ENCODE measurements around the gene DGCR6L.
"Not testable (repeated sequence)": the region's sequence is repeated elsewhere in the genome, so short reads cannot be mapped to it uniquely, and the experiment has no call there.

DGCR6L gene

DNA sequence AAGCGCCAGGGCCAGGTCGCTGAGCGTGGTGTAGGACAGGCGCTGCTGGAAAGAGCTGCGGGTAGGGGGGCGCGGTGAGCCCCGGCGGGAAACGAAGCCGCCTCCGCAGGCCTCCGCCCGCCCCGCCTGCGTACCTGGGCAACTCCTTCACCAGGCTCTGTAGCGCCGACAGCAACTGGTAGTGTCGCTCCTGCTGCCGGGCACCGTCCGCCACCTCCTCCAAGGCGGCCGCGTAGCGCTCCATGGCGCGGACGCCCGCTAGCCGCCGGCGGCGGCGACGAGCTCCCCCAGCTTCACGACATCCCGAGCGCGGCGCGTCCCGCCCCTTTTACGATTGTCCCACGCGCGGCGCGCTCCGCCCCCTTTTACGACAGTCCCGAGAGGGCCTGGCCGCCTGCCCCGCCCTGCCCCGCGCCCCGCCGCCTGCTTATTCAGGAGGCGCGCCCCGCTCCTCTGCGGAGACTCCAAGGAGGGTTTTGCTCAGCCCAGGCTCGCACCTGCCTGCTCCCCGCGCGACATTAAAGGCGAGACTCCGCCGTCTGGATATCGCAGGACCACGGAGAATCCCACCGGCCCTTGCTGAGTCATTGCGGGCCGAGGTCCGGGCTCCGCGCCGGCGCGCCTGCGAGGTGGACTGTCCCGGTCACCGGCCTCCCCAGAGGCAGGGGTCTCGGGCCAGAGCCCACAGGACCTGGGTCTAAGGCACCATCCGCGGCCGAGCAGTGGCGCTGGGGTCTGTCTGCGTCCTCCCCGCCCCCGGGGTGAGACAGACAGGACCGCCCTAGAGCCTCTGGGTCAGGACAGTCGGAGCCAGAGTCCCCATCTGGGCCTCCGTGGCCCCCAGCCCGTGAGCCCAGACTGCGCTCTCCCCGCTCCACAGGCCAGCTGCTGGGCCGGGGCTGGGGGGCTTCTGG lies at the start of gene DGCR6L:
DGCR6L (minus strand) TSS at position 316 of the 914 bp plus-strand sequence; CDS start at position 244, 72 bp downstream.
- DNase-seq = peak; percentile 98

DNA sequence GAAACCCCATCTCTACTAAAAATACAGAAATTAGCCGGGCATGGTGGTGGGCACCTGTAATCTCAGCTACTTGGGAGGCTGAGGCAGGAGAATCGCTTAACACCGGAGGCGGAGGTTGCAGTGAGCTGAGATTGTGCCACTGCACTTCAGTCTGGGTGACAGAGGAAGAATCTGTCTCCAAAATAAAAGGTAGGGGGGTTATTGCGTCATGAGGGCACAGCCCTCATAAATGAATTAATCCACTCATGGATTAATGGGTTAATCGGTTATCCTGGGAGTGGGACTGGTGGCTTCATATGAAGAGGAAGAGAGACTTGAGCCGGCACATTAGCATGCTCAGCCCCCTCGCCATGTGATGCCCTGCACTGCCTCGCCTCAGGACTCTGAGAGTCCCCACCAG lies 49.0 kb upstream of the DGCR6L start:
- DNase-seq = not testable (repeated sequence)

DNA sequence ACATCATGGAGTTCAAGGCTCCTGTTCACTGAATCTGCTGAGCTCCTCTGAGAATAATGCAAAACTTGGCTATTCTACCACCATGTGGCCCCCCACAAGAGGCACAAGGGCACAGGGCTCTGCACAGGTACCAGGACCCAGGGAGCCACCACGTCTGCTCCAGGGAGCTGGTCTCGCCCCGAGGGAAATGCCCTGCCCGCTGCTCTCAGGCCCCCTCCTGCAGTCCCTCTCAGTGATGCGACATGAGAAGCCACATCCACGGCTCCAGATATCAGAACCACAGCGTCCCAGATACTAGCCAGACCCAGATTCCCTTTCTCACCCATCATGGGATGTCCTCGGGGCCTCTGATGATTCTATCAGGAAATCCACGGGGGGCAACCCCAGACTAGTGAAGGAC lies 47.0 kb upstream of the DGCR6L start:
- DNase-seq = not testable (repeated sequence)

DNA sequence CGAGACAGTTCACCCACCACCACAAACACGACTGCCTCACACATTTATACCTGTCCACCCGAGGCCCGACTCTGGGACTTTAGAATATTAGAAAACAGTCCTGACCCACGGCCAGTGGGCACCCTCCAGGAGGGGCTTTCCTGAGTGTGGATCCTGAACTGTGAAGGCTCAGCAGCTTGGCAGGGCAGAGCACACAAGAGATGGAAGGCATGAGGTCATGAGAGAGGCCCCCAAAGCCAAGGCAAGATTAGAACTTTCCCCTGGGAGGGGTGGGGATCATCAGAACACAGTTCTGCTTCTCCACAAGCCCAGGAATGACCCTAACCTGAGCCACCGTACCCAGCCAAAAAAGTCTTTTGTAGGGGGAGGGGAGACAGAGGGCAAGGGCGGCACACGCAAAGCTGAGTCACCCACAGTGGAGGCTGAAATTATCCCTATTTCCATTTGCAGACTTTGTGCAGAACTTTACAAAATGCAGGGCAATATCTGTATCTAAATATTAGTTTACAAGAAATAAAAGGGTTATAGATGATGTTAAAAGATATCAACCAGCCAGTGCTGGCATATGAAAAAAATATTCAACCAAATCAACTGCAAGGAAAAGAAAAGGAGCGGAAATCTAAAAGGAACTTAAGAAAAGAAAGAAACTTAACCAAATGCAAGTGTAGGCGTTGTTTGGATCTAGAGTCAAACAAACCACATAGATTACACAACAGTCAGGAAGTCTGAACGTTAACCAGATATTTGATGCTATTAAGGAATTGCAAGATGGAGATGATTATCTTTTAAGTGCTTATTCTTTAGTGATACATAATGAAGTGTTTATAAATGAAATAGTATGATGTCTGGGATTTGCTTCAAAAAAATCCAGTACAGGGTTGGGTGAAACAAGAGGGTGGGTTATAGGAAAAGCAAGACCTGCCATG lies 44.7 kb upstream of the DGCR6L start:
- not testable (repeated sequence) for DNase-seq

DNA sequence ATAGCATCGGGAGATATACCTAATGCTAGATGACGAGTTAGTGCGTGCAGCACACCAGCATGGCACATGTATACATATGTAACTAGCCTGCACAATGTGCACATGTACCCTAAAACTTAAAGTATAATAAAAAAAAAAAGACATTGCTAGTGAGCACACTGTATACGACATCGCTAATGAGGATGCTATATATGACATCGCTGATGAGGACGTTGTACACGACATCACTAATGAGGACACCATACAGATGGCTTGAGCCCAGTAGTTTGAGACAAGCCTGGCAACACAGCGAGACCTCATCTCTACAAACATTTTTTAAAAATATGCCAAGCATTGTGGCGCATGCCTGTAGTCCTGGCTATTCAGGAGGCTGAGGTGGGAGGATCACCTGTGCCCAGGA lies 42.5 kb upstream of the DGCR6L start:
- not testable (repeated sequence) for DNase-seq

DNA sequence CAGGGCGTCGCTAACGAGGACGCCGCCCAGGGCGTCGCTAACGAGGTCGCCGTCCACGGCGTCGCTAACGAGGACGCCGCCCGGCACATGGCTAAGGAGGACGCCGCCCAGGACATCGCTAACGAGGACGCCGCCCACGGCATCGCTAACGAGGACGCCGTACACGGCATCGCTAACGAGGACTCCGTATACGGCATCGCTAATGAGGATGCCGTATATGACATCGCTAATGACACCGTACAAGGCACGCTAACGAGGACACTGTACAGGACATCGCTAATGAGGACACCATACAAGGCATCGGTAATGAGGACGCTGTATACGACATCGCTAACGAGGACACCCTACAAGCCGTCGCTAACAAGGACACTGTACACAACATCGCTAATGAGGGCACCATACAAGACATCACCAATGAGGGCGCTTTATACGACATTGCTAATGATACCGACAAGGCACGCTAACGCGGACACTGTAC lies 41.9 kb upstream of the DGCR6L start:
- not testable (repeated sequence) for DNase-seq

DNA sequence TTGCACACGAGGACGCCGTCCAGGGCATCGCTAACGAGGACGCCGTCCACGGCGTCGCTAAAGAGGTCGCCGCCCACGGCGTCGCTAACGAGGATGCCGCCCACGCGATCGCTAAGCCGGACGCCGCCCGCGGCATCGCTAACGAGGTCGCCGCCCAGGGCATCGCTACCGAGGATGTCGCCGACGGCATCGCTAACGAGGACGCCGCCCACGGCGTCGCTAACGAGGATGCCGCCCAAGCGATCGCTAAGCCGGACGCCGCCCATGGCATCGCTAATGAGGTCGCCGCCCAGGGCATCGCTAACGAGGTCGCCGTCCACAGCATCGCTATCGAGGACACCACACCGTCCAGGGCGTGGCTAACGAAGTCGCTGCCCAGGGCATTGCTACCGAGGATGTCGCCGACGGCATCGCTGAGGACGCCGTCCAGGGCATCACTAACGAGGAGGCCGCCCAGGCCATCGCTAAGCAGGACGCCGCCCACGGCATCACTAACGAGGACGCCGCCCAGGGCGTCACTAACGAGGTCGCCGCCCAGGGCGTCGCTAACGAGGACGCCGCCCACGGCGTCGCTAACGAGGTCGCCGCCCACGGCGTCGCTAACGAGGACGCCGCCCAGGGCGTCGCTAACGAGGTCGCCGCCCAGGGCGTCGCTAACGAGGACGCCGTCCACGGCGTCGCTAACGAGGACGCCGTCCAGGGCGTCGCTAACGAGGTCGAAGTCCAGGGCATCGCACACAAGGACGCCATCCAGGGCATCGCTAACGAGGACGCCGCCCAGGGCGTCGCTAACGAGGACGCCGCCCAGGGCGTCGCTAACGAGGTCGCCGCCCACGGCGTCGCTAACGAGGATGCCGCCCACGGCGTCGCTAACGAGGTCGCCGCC lies 41.2 kb upstream of the DGCR6L start:
- not testable (repeated sequence) for DNase-seq

DNA sequence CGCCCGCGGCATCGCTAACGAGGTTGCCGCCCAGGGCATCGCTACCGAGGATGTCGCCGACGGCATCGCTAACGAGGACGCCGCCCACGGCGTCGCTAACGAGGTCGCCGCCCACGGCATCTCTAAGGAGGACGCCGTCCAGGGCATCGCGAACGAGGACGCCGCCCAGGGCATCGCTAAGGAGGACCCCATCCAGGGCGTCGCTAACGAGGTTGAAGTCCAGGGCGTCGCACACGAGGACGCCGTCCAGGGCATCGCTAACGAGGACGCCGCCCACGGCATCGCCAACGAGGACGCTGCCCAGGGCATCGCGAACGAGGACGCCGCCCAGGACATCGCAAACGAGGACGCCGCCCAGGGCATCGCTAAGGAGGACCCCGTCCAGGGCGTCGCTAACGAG lies 40.4 kb upstream of the DGCR6L start:
- not testable (repeated sequence) for DNase-seq

DNA sequence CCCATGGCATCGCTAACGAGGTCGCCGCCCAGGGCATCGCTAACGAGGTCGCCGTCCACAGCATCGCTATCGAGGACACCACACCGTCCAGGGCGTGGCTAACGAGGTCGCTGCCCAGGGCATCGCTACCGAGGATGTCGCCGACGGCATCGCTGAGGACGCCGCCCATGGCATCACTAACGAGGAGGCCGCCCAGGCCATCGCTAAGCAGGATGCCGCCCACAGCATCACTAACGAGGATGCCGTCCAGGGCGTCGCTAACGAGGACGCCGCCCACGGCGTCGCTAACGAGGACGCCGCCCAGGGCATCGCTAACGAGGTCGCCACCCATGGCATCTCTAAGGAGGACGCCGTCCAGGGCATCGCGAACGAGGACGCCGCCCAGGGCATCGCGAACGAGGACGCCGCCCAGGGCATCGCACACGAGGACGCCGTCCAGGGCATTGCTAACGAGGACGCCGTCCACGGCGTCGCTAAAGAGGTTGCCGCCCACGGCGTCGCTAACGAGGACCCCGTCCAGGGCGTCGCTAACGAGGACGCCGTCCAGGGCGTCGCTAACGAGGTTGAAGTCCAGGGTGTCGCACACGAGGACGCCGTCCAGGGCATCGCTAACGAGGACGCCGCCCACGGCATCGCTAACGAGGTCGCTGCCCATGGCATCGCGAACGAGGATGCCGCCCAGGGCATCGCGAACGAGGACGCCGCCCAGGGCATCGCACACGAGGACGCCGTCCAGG lies 38.8 kb upstream of the DGCR6L start:
- DNase-seq = not testable (repeated sequence)

DNA sequence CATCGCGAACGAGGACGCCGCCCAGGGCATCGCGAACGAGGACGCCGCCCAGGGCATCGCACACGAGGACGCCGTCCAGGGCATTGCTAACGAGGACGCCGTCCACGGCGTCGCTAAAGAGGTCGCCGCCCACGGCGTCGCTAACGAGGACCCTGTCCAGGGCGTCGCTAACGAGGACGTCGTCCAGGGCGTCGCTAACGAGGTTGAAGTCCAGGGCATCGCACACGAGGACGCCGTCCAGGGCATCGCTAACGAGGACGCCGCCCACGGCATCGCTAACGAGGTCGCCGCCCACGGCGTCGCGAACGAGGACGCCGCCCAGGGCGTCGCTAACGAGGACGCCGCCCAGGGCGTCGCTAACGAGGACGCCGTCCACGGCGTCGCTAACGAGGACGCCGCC lies 38.1 kb upstream of the DGCR6L start:
- not testable (repeated sequence) for DNase-seq

DNA sequence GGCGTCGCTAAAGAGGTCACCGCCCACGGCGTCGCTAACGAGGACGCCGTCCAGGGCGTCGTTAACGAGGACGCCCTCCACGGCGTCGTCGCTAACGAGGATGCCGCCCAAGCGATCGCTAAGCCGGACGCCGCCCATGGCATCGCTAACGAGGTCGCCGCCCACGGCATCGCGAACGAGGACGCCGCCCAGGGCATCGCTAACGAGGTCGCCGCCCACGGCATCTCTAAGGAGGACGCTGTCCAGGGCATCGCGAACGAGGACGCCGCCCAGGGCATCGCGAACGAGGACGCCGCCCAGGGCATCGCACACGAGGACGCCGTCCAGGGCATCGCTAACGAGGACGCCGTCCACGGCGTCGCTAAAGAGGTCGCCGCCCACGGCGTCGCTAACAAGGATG lies 37.0 kb upstream of the DGCR6L start:
- not testable (repeated sequence) for DNase-seq

DNA sequence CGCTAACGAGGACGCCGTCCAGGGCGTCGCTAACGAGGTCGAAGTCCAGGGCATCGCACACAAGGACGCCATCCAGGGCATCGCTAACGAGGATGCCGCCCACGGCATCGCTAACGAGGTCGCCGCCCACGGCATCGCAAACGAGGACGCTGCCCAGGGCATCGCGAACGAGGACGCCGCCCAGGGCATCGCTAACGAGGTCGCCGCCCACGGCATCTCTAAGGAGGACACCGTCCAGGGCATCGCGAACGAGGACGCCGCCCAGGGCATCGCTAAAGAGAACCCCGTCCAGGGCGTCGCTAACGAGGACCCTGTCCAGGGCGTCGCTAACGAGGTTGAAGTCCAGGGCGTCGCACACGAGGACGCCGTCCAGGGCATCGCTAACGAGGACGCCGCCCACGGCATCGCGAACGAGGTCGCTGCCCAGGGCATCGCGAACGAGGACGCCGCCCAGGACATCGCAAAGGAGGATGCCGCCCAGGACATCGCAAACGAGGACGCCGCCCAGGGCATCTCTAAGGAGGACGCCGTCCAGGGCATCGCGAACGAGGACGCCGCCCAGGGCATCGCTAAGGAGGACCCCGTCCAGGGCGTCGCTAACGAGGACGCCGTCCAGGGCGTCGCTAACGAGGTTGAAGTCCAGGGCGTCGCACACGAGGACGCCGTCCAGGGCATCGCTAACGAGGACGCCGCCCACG lies 36.2 kb upstream of the DGCR6L start:
- DNase-seq = not testable (repeated sequence)

DNA sequence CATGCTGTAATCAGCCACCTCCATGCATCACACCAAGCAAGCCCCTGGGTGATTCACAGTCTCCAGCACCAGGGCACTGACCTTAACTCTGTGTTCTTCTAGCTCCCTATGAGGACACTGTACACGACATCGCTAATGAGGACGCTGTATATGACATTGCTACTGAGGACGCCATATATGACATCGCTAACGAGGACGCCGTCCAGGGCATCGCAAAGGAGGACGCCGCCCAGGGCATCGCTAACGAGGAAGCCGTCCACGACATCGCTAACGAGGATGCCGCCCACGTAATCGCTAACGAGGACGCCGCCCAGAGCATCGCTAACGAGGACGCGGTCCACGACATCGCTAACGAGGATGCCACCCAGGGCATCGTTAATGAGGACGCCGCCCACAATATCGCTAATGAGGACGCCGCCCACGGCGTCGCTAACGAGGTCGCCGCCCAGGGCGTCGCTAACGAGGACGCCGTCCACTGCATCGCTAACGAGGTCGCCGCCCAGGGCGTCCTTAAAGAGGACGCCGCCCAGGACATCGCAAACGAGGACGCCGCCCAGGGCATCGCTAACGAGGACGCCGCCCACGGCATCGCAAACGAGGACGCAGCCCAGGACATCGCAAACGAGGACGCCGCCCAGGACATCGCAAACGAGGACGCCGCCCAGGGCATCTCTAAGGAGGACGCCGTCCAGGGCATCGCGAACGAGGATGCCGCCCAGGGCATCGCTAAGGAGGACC lies 34.5 kb upstream of the DGCR6L start:
- no peak for DNase-seq

DNA sequence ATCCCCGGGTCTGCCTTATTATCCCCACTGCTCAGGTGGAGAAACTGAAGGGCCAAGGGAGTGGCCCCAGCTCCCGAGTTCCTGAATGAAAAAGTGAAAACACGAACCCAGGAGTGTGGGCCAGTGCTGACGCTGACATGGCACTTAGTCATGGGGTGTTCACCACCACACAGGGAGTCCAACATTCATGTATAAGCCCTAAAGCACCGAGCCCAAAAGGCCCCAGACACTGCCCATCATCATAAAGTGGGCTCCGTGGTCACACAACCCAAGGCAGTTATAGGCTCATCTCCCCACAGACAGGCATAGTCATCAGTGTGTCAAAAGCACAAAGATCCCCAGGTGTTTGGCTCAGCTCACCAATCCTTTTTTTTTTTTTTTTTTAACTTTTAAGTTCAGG lies 32.7 kb upstream of the DGCR6L start:
- DNase-seq = not testable (repeated sequence)

DNA sequence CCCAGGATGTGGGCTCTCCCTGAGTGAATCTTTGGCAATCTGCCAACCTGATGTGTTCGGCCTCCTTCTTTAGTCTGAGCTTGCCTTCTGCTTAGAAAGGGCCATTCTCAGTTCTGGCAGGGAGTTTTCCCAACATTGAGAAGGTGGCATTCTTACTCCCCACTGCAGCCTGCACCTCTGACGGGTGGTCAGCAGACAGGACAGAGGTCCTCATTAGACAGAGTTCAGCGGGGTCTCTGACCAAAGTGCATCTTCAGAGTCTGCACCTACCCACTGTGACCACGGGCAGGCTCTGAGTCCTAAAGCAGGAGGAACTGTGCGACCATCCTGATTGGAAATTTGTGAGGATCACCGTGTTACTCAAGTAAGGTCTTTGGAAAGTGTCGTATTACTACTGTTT lies 26.7 kb upstream of the DGCR6L start:
- not testable (repeated sequence) for DNase-seq

DNA sequence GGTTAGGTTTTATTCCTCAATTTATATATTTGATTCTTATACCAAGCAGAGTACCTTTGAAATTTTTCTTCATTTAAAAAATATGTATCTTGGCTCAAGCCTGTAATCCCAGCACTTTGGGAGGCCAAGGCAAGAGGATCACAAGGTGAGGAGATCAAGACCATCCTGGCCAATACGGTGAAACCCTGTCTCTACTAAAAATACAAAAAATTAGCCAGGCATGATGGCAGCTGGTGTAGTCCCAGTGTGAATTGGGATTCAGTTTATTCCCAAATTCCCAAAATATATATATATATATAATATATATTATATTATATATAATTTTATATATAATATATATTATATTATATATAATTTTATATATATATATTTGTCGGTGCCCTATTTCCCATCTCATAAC lies 18.4 kb upstream of the DGCR6L start:
- not testable (repeated sequence) for DNase-seq

DNA sequence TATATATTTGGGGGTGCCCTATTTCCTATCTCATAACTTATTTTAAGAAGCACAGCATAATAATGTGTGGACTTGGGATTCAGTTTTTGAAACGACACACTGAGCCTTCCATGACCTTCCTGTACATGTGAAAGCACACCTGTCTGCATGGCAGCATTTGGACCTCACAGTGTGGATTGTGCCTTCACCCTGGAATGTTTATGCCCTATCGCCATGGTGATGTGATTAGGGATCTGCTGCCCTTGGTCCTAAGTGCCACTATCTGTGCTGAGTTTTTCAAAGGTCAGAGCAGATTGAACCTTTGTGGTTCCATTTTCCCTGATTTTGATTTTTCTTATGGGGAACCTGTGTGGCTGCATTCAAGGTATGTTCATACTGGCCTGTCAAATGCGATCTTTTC lies 17.9 kb upstream of the DGCR6L start:
- DNase-seq = not testable (repeated sequence)

DNA sequence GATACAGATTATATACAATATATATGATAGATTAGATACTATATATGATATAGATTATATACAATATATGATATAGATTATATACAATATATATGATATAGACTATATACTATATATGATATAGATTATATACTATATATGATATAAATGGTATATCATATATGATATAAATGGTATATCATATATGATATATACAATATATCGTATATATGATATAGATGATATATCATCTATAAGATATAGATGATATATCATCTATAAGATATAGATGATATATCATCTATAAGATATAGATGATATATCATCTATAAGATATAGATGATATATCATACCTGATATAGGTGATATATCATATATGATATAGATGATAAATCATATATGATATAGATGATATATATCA lies 16.7 kb upstream of the DGCR6L start:
- not testable (repeated sequence) for DNase-seq

DNA sequence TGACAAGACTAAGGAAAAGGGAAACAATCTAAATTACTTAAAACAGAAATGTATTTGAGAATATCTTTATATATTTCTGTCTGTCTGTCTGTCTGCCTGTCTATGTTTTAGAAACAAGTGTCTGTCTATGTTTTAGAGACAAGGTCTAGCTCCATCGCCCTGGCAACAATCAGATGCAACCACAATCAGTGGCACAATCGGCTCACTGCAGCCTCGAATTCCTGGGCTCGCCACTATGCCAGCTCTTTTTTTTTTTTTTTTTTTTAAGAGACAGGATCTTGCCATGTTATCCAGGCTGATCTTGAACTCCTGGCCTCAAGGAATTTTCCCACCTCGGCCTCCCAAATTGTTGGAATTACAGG lies 8.7 kb upstream of the DGCR6L start:
- DNase-seq = not testable (repeated sequence)

DNA sequence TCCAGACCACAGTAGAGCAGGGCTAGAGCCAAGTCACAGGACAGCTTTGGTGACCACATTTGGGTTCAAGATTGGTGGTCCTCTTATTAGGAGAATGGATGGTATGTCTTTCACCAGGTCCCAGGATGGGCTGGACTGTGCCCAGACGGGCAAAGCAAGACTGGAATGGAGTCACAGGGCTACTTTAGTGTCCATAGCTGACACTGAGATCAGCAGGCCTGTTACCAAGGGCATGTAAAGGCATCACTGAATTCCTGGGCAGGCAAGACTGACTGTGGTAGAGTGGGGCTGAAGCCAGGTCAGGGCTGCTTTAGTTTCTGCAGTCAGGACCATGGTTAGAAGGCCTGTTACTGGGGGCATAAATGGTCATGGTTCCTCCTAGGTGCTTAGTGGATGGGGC lies 6.1 kb upstream of the DGCR6L start:
- not testable (repeated sequence) for DNase-seq

Measured in OCI-M1 (cell line).